HepG2 (cell line): Measurements from ENCODE around the gene SIVA1. TPM values are rescaled to one million over a fixed set of nuclear protein-coding genes. Genes with fewer than 3 reads are reported as not detected.

ENCODE experiments used
- CREM ChIP-seq, 2 experiments: sonication (generic) in 1 of 2; formaldehyde crosslinking in 1 of 2; IDR thresholded peaks; 2 replicates each; pipeline versions ENCODE4 v1.4.0 to v1.6.1; 2016 to 2020; ENCODE audit warnings: antibody characterized with exemption in 1 of 2, mild to moderate bottlenecking in 1 of 2, missing genetic modification reagents in 1 of 2
- HHEX ChIP-seq: IDR thresholded peaks from 2 replicates; pipeline ENCODE4 v1.6.1; 2016; ENCODE audit warnings: control low read depth
- HNRNPH1 ChIP-seq: fragments of 200-400 bp; formaldehyde crosslinking; optimal IDR thresholded peaks from 2 replicates; pipeline ENCODE3; 2017; ENCODE audit warnings: mild to moderate bottlenecking, low read depth, low read length
- IRX3 ChIP-seq: sonication (generic); formaldehyde crosslinking; IDR thresholded peaks from 2 replicates; pipeline ENCODE4 v1.8.1; 2023; ENCODE audit warnings: mild to moderate bottlenecking, low read depth, missing genetic modification reagents, borderline replicate concordance
- JUNB ChIP-seq: sonication (generic); formaldehyde crosslinking; IDR thresholded peaks from 2 replicates; pipeline ENCODE4 v1.8.0; 2022; ENCODE audit warnings: missing genetic modification reagents, mild to moderate bottlenecking, borderline replicate concordance
- LBX2 ChIP-seq: sonication (generic); formaldehyde crosslinking; IDR thresholded peaks from 2 replicates; pipeline ENCODE4 v1.5.0; 2020; ENCODE audit warnings: missing genetic modification reagents, mild to moderate bottlenecking, borderline replicate concordance
- NRL ChIP-seq: sonication (generic); formaldehyde crosslinking; IDR thresholded peaks from 2 replicates; pipeline ENCODE4 v1.5.0; 2020; ENCODE audit warnings: missing genetic modification reagents, mild to moderate bottlenecking, moderate library complexity, borderline replicate concordance
- REPIN1 ChIP-seq: sonication (generic); formaldehyde crosslinking; IDR thresholded peaks from 2 replicates; pipeline ENCODE4 v1.8.0; 2022; ENCODE audit warnings: missing genetic modification reagents, low read depth, mild to moderate bottlenecking, borderline replicate concordance
- RFXAP ChIP-seq: sonication (generic); formaldehyde crosslinking; IDR thresholded peaks from 2 replicates; pipeline ENCODE4 v1.4.0; 2020; ENCODE audit warnings: missing genetic modification reagents, borderline replicate concordance
- TARDBP ChIP-seq: sonication (generic); formaldehyde crosslinking; IDR thresholded peaks from 2 replicates; pipeline ENCODE4 v1.8.0; 2022; ENCODE audit warnings: mild to moderate bottlenecking, missing genetic modification reagents
- YEATS2 ChIP-seq: sonication (generic); formaldehyde crosslinking; IDR thresholded peaks from 2 replicates; pipeline ENCODE4 v1.4.0; 2020; ENCODE audit warnings: missing genetic modification reagents, borderline replicate concordance
- ZBTB43 ChIP-seq: sonication (generic); formaldehyde crosslinking; conservative IDR thresholded peaks from 2 replicates; pipeline ENCODE4 v1.4.0; 2020; ENCODE audit warnings: missing genetic modification reagents
- ZNF253 ChIP-seq: sonication (generic); formaldehyde crosslinking; IDR thresholded peaks from 2 replicates; pipeline ENCODE4 v1.8.0; 2022; ENCODE audit warnings: mild to moderate bottlenecking, missing genetic modification reagents, borderline replicate concordance
- ZNF550 ChIP-seq: sonication (generic); formaldehyde crosslinking; IDR thresholded peaks from 2 replicates; pipeline ENCODE4 v1.4.0; 2020; ENCODE audit warnings: mild to moderate bottlenecking, missing genetic modification reagents, borderline replicate concordance
- ZNF562 ChIP-seq: sonication (generic); formaldehyde crosslinking; IDR thresholded peaks from 2 replicates; pipeline ENCODE4 v1.8.0; 2022; ENCODE audit warnings: missing genetic modification reagents, borderline replicate concordance
- ZNF574 ChIP-seq: sonication (generic); formaldehyde crosslinking; IDR thresholded peaks from 2 replicates; pipeline ENCODE4 v1.4.0; 2020; ENCODE audit warnings: missing genetic modification reagents
- ZNF7 ChIP-seq: IDR thresholded peaks from 2 replicates; pipeline ENCODE4 v1.6.1; 2016; ENCODE audit warnings: missing biosample characterization, missing genetic modification reagents
- ZNF746 ChIP-seq: sonication (generic); formaldehyde crosslinking; IDR thresholded peaks from 2 replicates; pipeline ENCODE4 v1.8.0; 2022; ENCODE audit warnings: mild to moderate bottlenecking, missing genetic modification reagents
- ZZZ3 ChIP-seq: sonication (generic); formaldehyde crosslinking; IDR thresholded peaks from 2 replicates; pipeline ENCODE4 v1.4.0; 2020; ENCODE audit warnings: missing genetic modification reagents, mild to moderate bottlenecking, borderline replicate concordance
- polyA plus RNA-seq, 8 experiments: library from polyadenylated mRNA; depleted of rRNA in 3 of 8; stranded (reverse) in 7 of 8; unstranded in 1 of 8; fragments of >200 nt; fragmentation: Illumina TruSeq in 4 of 8; extraction: Trizol in 4 of 8; gene quantifications; 2 replicates each; pipeline versions ENCODE4 v1.2.1 to v1.2.3, GENCODE V29; 2011 to 2016; ENCODE audit warnings: low read depth in 4 of 8, missing spikeins in 1 of 8, mixed read lengths in 1 of 8; ENCODE audit not compliant: insufficient read depth in 1 of 8
- total RNA-seq, 5 experiments: library from RNA; depleted of rRNA; stranded (reverse); fragments of >200 nt; fragmentation: Illumina TruSeq; extraction: Trizol; gene quantifications; 2 replicates each; pipeline ENCODE4 v1.2.3, GENCODE V29; 2016; ENCODE audit warnings: low read depth in 1 of 5
- TF ChIP-seq, protein P1 (sequence below): sonication (generic); formaldehyde crosslinking; IDR thresholded peaks from 2 replicates; pipeline ENCODE4 v1.5.0; 2020; ENCODE audit warnings: mild to moderate bottlenecking, missing genetic modification reagents
- TF ChIP-seq, protein P2 (sequence below): sonication (generic); formaldehyde crosslinking; IDR thresholded peaks from 2 replicates; pipeline ENCODE4 v1.8.1; 2023; ENCODE audit warnings: mild to moderate bottlenecking, missing genetic modification reagents, borderline replicate concordance

The SIVA1 gene
- total and polyA plus RNA-seq, 2 of the 13 experiments (the other 11 are each of a cell fraction or from before 2014, with no cell fraction given) = 123 to 186 TPM

GRCh38 chr14:104734991-104735779 lies 17.8 kb upstream of the SIVA1 start (continued):
- TF ChIP-seq, protein P1, sequence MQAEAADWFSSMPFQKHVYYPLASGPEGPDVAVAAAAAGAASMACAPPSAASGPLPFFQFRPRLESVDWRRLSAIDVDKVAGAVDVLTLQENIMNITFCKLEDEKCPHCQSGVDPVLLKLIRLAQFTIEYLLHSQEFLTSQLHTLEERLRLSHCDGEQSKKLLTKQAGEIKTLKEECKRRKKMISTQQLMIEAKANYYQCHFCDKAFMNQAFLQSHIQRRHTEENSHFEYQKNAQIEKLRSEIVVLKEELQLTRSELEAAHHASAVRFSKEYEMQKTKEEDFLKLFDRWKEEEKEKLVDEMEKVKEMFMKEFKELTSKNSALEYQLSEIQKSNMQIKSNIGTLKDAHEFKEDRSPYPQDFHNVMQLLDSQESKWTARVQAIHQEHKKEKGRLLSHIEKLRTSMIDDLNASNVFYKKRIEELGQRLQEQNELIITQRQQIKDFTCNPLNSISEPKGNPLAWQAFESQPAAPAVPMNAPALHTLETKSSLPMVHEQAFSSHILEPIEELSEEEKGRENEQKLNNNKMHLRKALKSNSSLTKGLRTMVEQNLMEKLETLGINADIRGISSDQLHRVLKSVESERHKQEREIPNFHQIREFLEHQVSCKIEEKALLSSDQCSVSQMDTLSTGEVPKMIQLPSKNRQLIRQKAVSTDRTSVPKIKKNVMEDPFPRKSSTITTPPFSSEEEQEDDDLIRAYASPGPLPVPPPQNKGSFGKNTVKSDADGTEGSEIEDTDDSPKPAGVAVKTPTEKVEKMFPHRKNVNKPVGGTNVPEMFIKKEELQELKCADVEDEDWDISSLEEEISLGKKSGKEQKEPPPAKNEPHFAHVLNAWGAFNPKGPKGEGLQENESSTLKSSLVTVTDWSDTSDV = peak; percentile 77; the same call in 1 of the 2 replicates
- TF ChIP-seq NRL (CRISPR knock-in tag) = peak; percentile 44; the same call in 1 of the 2 replicates
- TF ChIP-seq HNRNPH1 = no peak
- no peak for TF ChIP-seq RFXAP (CRISPR knock-in tag)
- TF ChIP-seq IRX3 = no peak
- TF ChIP-seq, protein P2, sequence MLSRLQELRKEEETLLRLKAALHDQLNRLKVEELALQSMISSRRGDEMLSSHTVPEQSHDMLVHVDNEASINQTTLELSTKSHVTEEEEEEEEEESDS (CRISPR knock-in tag) = no peak
- TF ChIP-seq CREM (IDR thresholded peaks at IDR 0.05) = no peak
- TF ChIP-seq CREM (CRISPR knock-in tag; IDR thresholded peaks at IDR 0.05) = no peak
- peak; percentile 97; the same call in 1 of the 2 replicates for TF ChIP-seq LBX2 (CRISPR knock-in tag)
- peak; percentile 68; the same call in 1 of the 2 replicates for TF ChIP-seq TARDBP (CRISPR knock-in tag)
- TF ChIP-seq HHEX (CRISPR knock-in tag) = no peak
- peak; percentile 78 for TF ChIP-seq ZBTB43
- TF ChIP-seq ZNF574 (CRISPR knock-in tag) = peak; percentile 79
- TF ChIP-seq YEATS2 (CRISPR knock-in tag) = peak; percentile 69
- TF ChIP-seq JUNB = peak; percentile 88
- TF ChIP-seq ZZZ3 (CRISPR knock-in tag) = peak; percentile 92
- TF ChIP-seq REPIN1 (CRISPR knock-in tag) = no peak
- TF ChIP-seq ZNF7 (CRISPR knock-in tag) = no peak
- no peak for TF ChIP-seq ZNF550 (CRISPR knock-in tag)
- peak; percentile 88 for TF ChIP-seq ZNF253
- no peak for TF ChIP-seq ZNF562
- peak; percentile 34; the same call in 1 of the 2 replicates for TF ChIP-seq ZNF746 (CRISPR knock-in tag)
